GM10266 (cell line): ENCODE results near the gene CDK14.
A peak's percentile ranks its signal among the peaks of the same experiment; 100 is the strongest.

Experiments
- DNase-seq: peaks from one replicate; pipeline ENCODE4 v3.0.0; 2012; ENCODE audit errors: extremely low spot score
- CTCF ChIP-seq: IDR thresholded peaks from 2 replicates; pipeline ENCODE4 v1.5.1; 2012; ENCODE audit warnings: mild to moderate bottlenecking, low read depth; ENCODE audit not compliant: control insufficient read depth, insufficient read depth; ENCODE audit errors: missing control alignments

Gene CDK14

DNA sequence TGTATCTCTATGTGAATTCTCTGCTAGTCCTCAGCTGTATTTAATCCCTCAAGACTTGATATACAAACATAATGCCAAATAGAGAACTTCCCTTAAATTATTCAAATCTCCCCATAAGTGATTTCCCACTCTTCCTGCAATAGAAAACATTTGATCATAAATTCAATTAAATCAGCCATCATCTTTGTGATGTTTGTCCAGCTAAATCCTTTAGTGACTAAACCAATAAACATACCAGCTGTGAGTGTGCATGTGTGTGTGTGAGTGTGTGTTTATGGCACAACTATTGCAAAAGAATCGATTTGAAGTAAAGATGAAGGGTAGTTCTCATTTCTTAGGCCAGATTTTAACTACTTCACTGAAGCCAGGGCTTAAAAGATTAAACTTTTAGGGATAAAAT is 492.6 kb downstream of the CDK14 start:
- TF ChIP-seq CTCF, result no peak
- no peak for DNase-seq

DNA sequence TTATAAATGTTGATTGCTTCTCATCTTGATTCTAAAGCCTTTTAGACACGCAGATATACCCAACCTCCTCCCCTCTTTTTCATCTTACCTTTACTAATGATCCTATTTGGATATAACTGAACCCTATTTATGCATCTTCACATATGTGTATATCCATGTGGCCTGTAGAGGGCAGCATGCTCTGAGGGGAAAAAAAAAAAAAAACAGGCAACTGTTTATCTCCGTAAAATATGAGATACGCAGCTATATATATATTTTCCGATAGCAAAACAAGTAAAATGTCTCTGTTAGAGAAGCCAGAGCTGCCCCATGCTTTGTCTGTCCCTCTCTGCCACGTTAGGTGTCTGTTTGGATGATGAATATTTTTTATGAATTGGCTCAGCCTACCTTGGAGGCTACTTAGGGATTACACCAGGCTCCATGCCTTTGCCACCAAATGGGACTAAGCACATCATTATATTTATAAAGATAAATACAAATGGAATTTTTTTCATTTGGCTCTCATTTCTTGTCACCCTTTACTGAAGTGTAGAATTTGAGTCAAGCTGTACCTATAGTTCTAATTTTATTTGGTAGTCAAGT is 493.4 kb downstream of the CDK14 start:
- peak; percentile 68 for TF ChIP-seq CTCF
- DNase-seq, result peak; percentile 19

DNA sequence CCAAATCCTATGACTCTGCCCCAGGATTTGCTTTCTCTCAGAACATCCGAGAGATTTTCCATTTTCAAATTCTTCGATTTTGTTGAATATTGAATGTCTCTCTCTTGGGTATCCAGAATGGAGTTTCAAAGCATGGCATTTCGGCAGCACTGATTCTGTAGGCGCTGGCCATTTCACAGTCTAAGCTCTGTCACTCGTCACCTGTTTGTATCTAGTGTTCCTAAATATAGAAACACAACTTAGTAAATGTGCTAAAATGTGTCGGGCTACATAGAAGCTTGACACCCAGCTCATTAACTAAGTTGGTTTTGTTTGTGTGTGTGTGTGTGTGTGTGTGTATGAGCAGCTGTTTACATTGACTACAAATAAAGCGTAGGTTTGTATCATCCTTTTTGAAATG is 494.6 kb downstream of the CDK14 start:
- no peak for DNase-seq
- no peak for TF ChIP-seq CTCF

DNA sequence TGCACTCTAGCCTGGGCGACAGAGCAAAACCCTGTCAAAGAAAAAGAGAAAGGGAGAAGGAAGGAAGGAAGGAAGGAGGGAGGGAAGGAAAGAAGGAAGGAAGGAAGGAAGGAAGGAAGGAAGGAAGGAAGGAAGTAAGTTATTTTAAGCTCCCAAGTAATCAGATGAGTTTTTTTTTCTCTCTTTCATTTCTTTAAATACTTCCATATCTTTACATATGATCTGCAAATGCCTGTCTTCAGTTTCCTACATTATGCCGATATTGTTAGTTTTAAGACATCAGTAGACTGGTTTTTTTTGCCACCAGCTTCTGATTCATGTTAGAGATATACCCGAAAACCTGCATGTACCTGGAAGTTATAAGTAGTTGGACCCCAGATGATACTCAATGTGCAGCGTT is 495.5 kb downstream of the CDK14 start:
- DNase-seq, result no peak
- no peak for TF ChIP-seq CTCF

DNA sequence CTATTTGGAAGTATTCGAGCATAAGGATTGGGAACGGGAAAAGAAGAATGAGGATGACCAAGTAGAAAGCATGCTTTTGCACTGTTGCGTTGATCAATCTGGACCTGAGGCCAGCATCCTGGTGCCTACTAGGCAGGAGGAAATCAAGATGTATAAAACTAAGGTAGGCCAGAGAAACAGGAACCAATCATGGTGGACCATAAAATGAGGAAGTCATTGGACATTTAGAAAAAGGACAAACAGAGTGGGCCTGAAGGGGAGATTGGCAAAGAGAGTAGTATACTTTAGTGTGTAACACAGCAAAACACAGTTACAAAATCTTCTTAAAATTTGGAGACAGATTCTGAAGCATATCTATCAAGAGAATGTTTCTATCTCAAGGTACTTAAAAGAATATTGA is 497.1 kb downstream of the CDK14 start:
- DNase-seq, result no peak
- TF ChIP-seq CTCF, result no peak

- TF ChIP-seq CTCF, result no peak
- DNase-seq, result no peak
Measured at GRCh38 chr7:91098566-91098965, 502.4 kb downstream of the CDK14 start.

- no peak for DNase-seq
- no peak for TF ChIP-seq CTCF
Measured at GRCh38 chr7:91103363-91103762, 507.2 kb downstream of the CDK14 start.
